ENCODE results near the gene NRSN1. TPM values are rescaled to one million over a fixed set of nuclear protein-coding genes. Genes with fewer than 3 reads are reported as not detected.

NRSN1 gene
- total and polyA plus RNA-seq, 2 of the 13 experiments (the other 11 are each of a cell fraction or from before 2014, with no cell fraction given): not detected

- TF ChIP-seq ZNF407 (CRISPR knock-in tag; IDR thresholded peaks at IDR 0.05; ENCODE audit: not compliant biosample characterization) (no peak), ZNF318 (CRISPR knock-in tag; IDR thresholded peaks at IDR 0.05) (no peak), KDM6A (CRISPR knock-in tag; IDR thresholded peaks at IDR 0.05; ENCODE audit: low read depth) (no peak), ZNF878 (CRISPR knock-in tag; IDR thresholded peaks at IDR 0.05) (peak; percentile 98), PCBP2 (optimal IDR thresholded peaks at IDR 0.05; ENCODE audit: low read depth, low read length, poor library complexity, severe bottlenecking) (no peak), CHD2 (IDR thresholded peaks at IDR 0.05; ENCODE audit: low read depth, low read length) (no peak), FOXP4 (CRISPR knock-in tag; IDR thresholded peaks at IDR 0.05) (0 out of 2 replicates have a peak, but pooled peaks have one; percentile 39)
Observed at GRCh38 chr6:24126586-24127192, 674 bp downstream of the NRSN1 start (continued).
